NAMALWA (cell line): ENCODE results near the gene POU2F3.

ENCODE experiments used
- DNase-seq: peaks from one replicate; pipeline ENCODE4 v3.0.0-alpha.2; 2015; ENCODE audit warnings: low spot score

POU2F3 gene

DNA sequence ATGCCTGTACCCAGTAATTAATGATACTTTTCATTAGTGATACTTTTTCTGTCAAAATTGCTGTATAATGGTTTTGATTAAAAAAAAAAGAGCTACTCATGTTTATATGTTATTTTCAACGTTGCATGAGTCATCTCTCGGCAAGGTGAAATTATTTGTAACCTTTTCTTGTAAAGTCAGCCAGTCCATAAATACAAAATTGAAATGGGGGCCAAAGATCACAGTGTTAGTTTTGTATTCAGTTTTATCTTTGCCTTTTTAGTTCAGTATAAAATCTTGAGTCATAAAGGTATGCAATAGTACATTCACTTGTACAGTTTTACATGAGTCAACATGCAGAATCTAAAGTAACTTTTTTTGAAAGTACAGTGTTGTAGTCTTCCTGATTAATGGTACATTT lies 100.6 kb downstream of the POU2F3 start:
- DNase-seq, result no peak

DNA sequence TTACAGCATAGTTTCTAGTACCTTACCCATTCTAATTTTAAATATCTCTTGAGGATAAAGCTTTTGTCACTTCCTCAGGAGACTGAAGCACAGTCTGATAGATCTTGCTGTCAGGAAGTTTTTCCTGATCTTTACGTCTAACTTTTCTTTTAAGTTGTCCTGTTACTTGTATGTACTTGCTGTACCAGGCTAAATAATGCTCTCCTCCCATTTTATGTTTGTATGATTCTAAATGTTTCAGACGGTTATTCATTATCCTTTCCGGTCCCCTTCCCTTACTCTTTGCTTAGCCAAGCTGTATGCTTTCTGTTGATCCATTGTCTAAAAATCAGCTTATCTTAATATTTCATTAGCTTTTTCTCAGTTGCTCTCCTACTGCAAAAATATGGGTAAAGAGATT lies 102.3 kb downstream of the POU2F3 start:
- DNase-seq, result no peak

DNA sequence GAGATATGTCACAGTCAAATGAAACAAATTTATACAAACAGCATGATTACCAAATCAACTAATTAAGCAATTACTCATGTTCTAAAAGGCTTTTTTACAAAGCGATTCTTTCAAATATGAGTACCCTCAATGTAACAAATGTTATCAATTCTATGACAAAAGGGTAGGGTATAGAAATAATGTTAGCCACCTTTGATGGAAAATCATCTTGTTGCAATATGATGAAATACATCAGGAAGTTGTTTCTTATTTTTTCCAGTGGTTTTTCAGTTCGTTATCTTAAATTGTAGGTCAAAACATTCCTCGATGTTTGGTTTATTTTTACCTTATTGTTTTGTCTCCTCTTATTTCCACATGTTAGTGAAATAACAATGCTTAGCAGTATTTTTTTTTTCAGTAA lies 102.7 kb downstream of the POU2F3 start:
- DNase-seq, result no peak

DNA sequence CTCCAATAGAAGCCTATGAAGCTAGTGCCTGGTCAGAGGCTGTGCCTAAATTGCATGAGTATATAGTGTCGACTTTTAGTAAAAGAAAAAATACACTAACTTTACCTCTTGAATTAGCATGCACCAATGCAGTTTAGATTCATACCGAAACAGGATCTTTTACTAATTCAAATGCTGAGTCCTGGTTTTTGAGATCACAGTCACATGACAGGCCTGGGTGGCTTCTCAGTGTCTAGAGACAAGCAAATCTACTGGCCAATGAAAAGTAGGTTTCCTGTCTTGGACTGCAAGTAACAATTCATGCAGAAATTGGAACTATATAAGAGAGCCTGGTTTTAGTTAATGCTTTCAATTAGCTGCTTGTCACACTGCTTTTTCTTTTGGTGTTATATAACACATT lies 103.5 kb downstream of the POU2F3 start:
- peak; percentile 37 for DNase-seq

DNA sequence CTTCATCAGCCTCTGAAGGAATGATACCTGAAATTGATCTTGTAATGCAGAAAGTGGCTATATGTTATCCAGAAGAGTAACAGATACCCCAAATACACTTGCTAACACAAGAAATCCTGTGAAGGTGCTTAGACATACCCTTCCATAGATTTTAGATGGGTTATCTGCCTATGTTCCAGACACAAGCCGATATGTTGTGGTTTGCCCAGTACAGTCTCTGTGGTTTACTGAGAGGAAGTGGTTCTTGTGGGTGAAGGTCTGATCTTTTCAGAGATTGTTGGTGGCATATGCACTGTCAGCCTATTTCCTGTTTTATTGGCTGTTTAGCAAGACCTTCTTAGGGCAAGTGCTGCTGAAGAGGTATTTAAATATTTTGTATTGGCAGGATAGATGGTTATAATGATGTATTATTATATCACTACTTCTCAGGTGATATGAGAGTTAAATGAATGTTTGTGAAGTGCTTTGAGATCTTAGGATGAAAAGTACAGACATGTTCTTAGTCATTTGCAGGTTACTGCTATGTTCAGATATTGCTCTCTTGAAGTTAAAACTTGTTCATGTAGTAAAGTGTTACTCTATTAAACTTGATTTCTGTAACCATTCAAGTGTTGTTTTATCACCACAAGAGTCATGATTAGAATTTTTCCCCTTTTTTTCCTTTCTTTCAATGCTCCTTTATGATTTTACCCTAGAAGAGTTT lies 104.5 kb downstream of the POU2F3 start:
- DNase-seq, result peak; percentile 84

DNA sequence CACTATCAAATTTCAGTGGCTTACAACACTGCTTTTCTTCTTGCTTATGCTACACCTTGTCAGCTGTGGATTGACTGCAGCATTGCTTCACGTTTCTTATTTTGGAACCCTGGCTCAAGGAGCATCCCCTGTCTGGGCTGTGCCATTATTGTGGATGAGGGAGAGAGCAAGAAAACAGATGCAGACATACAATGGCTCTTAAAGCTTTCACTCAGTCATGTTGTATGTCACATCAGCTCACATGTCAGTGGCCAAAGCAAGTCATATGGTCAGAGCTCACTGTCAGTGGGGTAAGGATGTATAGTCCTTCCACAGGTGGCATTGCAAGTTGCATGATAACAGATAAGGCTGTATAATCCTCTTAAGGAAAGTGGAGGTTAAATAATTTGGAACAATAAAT lies 106.3 kb downstream of the POU2F3 start:
- DNase-seq, result no peak

DNA sequence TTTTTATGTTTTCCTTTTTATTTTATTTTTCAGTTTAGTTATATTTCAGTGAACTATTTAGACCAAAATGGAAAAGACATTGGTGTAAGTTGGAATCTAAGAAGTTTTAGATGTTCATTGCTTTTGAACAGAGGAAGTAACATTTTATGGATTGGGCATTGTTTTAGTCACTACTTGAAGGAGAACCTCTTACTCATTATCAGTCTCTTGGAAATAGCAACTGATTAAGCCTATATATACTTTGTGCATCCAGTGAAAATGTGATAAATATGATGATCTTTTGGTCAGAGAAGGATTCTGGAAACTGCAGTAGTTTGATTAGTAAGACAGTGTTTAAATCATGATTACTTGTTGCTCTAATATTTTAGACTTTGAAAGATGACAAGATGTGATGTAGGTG lies 110.7 kb downstream of the POU2F3 start:
- DNase-seq, result no peak

DNA sequence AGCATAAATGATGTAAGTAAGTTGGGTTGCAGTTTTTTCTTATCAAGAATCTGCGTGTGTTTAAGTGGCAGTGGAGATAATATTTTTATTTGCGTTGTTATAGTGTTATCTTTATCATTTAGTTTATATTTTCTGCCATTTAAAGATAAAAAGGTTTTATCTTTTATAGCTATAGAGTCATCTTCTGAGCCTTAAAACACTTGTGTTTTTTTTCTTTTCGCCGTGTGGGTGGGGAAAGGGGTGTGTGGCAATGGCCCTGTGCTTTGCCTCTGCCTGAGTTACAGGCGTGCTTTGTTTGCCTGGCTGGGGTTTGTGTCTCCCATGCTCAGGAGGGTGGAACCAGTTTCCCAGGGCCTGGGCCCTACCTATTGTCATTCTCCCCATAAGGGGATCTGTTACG lies 112.5 kb downstream of the POU2F3 start:
- DNase-seq, result no peak

DNA sequence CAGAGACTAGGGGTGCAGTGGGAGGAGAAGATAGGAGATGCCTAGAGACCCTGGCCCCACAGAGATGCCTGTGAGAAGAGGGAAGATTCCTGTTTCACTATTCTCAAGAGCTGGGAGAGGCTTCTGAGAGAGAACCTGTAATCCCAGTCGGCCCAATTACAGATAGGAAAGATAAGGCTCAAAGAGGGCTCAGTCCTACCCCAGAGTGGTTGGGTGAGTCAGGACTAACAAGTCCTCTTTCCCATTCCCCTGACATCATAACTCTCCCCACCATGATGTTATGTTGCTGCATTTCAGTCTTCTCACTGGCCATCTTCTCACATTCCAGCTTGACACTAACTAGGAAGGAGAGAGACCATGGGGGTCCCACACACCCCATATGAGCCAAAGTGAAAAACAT lies 114.1 kb downstream of the POU2F3 start:
- DNase-seq, result no peak

DNA sequence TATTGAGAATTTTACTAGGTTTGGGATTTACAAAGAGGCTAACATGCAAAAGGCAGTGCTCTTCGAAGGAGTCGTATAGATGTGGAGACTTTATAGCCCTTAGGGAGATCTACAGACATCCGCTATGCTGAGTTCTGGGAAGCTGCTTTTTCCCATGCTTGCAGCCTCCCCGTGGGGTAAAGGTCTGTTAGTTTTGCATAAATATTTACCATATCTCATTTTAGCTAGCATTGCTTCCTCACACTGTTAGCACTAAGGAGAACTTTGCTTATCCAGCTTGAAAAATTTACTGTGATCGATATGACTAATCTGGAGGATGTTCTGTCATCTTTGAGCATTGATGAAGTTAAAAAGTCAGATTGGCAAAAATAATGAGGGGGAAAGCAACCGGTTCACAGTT lies 114.8 kb downstream of the POU2F3 start:
- DNase-seq, result no peak

DNA sequence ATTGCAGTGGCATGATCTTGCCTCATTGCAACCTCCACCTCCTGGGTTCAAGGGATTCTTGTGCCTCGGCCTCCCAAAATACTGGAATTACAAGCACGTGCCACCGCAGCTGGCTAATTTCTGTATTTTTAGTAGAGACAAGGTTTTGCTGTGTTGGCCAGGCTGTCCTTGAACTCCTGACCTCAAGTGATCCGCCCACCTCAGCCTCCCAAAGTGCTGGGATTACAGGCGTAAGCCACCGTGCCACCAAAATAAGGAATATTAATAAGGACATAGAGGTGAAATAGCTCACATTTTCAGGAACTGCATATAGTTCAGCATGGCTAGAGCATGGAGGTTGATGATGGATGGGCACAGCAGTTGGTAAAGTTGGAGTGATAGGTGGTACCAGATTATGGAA lies 117.7 kb downstream of the POU2F3 start:
- no peak for DNase-seq

DNA sequence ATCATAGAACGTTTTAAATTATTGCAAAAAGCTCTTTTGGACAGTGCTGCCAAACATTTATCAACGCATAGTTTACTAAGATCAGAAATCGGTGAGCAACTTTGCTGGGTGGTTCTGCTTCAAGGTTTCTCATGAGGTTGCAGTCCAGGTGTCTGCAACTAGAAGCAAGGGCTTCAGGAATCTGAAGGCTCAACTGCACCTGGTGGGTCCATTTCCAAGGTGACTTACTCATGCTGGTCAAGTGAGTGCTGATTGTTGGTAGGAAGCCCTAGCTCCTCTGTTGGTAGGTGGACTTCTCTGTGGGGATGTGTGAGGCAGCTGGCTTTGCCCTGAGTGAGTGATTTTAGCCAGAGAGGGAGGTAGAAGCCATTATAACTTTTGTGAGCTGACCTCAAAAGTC lies 118.8 kb downstream of the POU2F3 start:
- DNase-seq, result no peak

DNA sequence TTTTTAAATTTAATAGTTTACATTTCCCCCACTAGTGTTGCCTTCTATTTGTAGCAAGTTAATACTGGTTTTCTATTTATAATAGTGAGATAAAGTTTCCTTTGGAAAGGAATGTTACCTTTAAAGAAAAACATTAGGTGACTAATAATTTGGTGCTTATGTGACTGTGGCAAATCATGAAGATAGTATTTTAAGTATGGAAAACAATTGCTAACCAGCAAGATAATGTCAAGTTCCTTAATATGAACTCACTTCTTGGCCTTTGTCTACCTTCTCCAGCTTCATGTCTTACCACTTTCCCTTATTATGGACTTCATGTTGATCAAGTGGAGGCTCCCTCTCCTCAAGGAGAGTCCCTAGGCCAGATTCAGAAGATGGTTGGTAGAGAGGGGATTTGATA lies 123.5 kb downstream of the POU2F3 start:
- DNase-seq, result no peak

DNA sequence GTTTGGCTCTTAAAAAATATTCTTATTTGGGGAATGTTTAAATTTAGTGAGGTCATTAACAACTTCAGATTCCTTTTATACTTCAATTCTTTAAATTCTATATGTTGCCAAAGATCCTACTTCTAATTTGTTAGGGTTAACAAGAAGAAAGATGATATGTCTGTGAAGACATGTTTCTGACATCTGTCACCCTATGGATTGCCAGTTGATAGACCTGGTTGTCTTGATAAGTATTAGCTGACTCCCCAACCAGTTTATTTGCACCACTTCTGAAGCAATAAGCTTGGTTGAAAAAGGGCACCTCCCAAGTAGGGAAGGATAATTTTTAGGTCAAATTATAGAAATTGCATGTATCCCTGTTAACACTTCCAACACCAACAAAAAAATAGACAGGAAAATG lies 125.6 kb downstream of the POU2F3 start:
- DNase-seq, result no peak
